Activated CD4-positive, alpha-beta T cell treated with anti-CD3 and anti-CD28 coated beads, Interleukin-10, Interleukin-2, amounts not matched to agents 100 ng/mL and 50 ng/mL, durations not matched to agents 16 hours and 8 hours (primary cell): ENCODE measurements around the gene OTOP3.

Source experiments
- DNase-seq: peaks from one replicate; pipeline ENCODE4 v3.0.0-alpha.2; 2020

The OTOP3 gene

GRCh38 chr17:74943808-74944522, 8.3 kb downstream of the OTOP3 start:
- no peak for DNase-seq

- DNase-seq: peak; percentile 14
Observed at GRCh38 chr17:74945543-74945942, 9.8 kb downstream of the OTOP3 start.

GRCh38 chr17:74946641-74947040, 10.9 kb downstream of the OTOP3 start:
- no peak for DNase-seq

GRCh38 chr17:74947041-74947754, 11.5 kb downstream of the OTOP3 start:
- DNase-seq: no peak

GRCh38 chr17:74949455-74950115, 13.9 kb downstream of the OTOP3 start:
- no peak for DNase-seq

GRCh38 chr17:74950207-74950606, 14.5 kb downstream of the OTOP3 start:
- no peak for DNase-seq

- DNase-seq: no peak
Observed at GRCh38 chr17:74951065-74951464, 15.4 kb downstream of the OTOP3 start.

GRCh38 chr17:74951680-74952421, 16.2 kb downstream of the OTOP3 start:
- no peak for DNase-seq

GRCh38 chr17:74952431-74953133, 16.9 kb downstream of the OTOP3 start:
- no peak for DNase-seq

GRCh38 chr17:74953134-74953687, 17.5 kb downstream of the OTOP3 start:
- DNase-seq: no peak

GRCh38 chr17:74954115-74954514, 18.4 kb downstream of the OTOP3 start:
- DNase-seq: no peak

- no peak for DNase-seq
Observed at GRCh38 chr17:74954665-74955421, 19.1 kb downstream of the OTOP3 start.

GRCh38 chr17:74956093-74956492, 20.4 kb downstream of the OTOP3 start:
- DNase-seq: no peak

GRCh38 chr17:74957935-74958740, 22.4 kb downstream of the OTOP3 start:
- peak; percentile 79 for DNase-seq

GRCh38 chr17:74959826-74960515, 24.3 kb downstream of the OTOP3 start:
- no peak for DNase-seq

- peak; percentile 63 for DNase-seq
Observed at GRCh38 chr17:74960570-74961342, 25.1 kb downstream of the OTOP3 start.

GRCh38 chr17:74961657-74962350, 26.1 kb downstream of the OTOP3 start:
- peak; percentile 86 for DNase-seq

GRCh38 chr17:74962622-74963394, 27.1 kb downstream of the OTOP3 start:
- no peak for DNase-seq
